Right lobe of liver (tissue), 4 donors: ENCODE results near the gene WDR88.

Source experiments
- POLR2A ChIP-seq: fragments of 450-650 bp; IDR thresholded peaks from one replicate; pipeline ENCODE4 v1.6.1; 2017; ENCODE audit warnings: antibody characterized with exemption, mild to moderate bottlenecking
- TF ChIP-seq, protein P1 (sequence below), 4 donors: fragments of 200-600 bp in 3 of 4; fragments of 450-650 bp in 1 of 4; IDR thresholded peaks; one replicate each; pipeline versions ENCODE4 v1.5.1 to v1.8.0; 2016 to 2022; ENCODE audit warnings: antibody characterized with exemption in 4 of 4, mild to moderate bottlenecking in 2 of 4
- donor health status: DM: no; HTN: no; CAD: no.
- donor health status: DM: no; HTN: no; CAD: no.
- donor health status: DM: no; HTN: yes; CAD: no.

GRCh38 chr19:33219261-33219815, 87.4 kb downstream of the WDR88 start:
- TF ChIP-seq, protein P1, sequence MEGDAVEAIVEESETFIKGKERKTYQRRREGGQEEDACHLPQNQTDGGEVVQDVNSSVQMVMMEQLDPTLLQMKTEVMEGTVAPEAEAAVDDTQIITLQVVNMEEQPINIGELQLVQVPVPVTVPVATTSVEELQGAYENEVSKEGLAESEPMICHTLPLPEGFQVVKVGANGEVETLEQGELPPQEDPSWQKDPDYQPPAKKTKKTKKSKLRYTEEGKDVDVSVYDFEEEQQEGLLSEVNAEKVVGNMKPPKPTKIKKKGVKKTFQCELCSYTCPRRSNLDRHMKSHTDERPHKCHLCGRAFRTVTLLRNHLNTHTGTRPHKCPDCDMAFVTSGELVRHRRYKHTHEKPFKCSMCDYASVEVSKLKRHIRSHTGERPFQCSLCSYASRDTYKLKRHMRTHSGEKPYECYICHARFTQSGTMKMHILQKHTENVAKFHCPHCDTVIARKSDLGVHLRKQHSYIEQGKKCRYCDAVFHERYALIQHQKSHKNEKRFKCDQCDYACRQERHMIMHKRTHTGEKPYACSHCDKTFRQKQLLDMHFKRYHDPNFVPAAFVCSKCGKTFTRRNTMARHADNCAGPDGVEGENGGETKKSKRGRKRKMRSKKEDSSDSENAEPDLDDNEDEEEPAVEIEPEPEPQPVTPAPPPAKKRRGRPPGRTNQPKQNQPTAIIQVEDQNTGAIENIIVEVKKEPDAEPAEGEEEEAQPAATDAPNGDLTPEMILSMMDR (IDR thresholded peaks at IDR 0.05) = no peak
- TF ChIP-seq POLR2A = no peak
